NCI-H2107 (cell line): Measurements from ENCODE around the gene BICRAL.
"Not testable (repeated sequence)": the region's sequence is repeated elsewhere in the genome, so short reads cannot be mapped to it uniquely, and the experiment has no call there.

Source experiments
- DNase-seq: peaks from one replicate; lab custom pipeline; 2025; lab: John Stamatoyannopoulos, UW

The BICRAL gene

GRCh38 chr6:42791706-42792320, 10.0 kb downstream of the BICRAL start:
- no peak for DNase-seq

- DNase-seq, result no peak
Measured at GRCh38 chr6:42795651-42796050, 13.8 kb downstream of the BICRAL start.

GRCh38 chr6:42796171-42796570, 14.3 kb downstream of the BICRAL start:
- DNase-seq, result no peak

GRCh38 chr6:42797696-42798095, 15.8 kb downstream of the BICRAL start:
- DNase-seq, result not testable (repeated sequence)

- no peak for DNase-seq
Measured at GRCh38 chr6:42805297-42805861, 23.5 kb downstream of the BICRAL start.

- DNase-seq, result not testable (repeated sequence)
Measured at GRCh38 chr6:42806359-42806758, 24.5 kb downstream of the BICRAL start.

- no peak for DNase-seq
Measured at GRCh38 chr6:42808492-42809483, 26.9 kb downstream of the BICRAL start.

GRCh38 chr6:42813074-42813645, 31.3 kb downstream of the BICRAL start:
- no peak for DNase-seq

GRCh38 chr6:42813906-42814444, 32.1 kb downstream of the BICRAL start:
- DNase-seq, result no peak

- DNase-seq, result not testable (repeated sequence)
Measured at GRCh38 chr6:42815726-42816125, 33.9 kb downstream of the BICRAL start.

GRCh38 chr6:42817907-42818306, 36.1 kb downstream of the BICRAL start:
- no peak for DNase-seq

- no peak for DNase-seq
Measured at GRCh38 chr6:42818416-42818815, 36.6 kb downstream of the BICRAL start.

- DNase-seq, result no peak
Measured at GRCh38 chr6:42818878-42819277, 37.0 kb downstream of the BICRAL start.

- DNase-seq, result peak; percentile 45
Measured at GRCh38 chr6:42819803-42820511, 38.1 kb downstream of the BICRAL start.

GRCh38 chr6:42820512-42821340, 38.9 kb downstream of the BICRAL start:
- no peak for DNase-seq

GRCh38 chr6:42821341-42821668, 39.5 kb downstream of the BICRAL start:
- no peak for DNase-seq

GRCh38 chr6:42821846-42822245, 40.0 kb downstream of the BICRAL start:
- DNase-seq, result no peak

GRCh38 chr6:42829561-42830092, 47.8 kb downstream of the BICRAL start:
- DNase-seq, result no peak

- no peak for DNase-seq
Measured at GRCh38 chr6:42831237-42831636, 49.4 kb downstream of the BICRAL start.

GRCh38 chr6:42834056-42834455, 52.2 kb downstream of the BICRAL start:
- DNase-seq, result no peak
